B cell (primary cell): ENCODE data around the gene SLC35B2. TPM values are rescaled to one million over a fixed set of nuclear protein-coding genes. Genes with fewer than 3 reads are reported as not detected.

Experiments
- ATAC-seq: fragments of 200-7000 bp; cut with Tn5 transposase; one replicate; pipeline ENCODE4 v1.10.0; 2021; ENCODE audit warnings: low read depth, mild to moderate bottlenecking, moderate number of reproducible peaks, moderate library complexity
- CTCF ChIA-PET: fragments of 350-600 bp; sonication (Branson Sonifier 250); formaldehyde crosslinking; loops from one replicate; lab custom pipeline; 2021; ENCODE audit warnings: antibody characterized with exemption, inconsistent platforms; lab: Charles Lee
- POLR2A ChIA-PET: fragments of 350-600 bp; sonication (Branson Sonifier 250); formaldehyde crosslinking; loops from one replicate; lab custom pipeline; 2021; ENCODE audit warnings: antibody characterized with exemption; lab: Charles Lee
- DNase-seq: peaks from one replicate; pipeline ENCODE4 v3.0.0; 2013
- H2AFZ ChIP-seq: 2 replicates; pipeline ENCODE4 v1.6.1; 2012; ENCODE audit warnings: mild to moderate bottlenecking, low read depth, low read length; ENCODE audit not compliant: insufficient read depth, poor library complexity, severe bottlenecking
- H3K27ac ChIP-seq, 2 donors: 1 replicate in 1 of 2; 2 replicates in 1 of 2; pipeline ENCODE4 v1.5.1; 2012 to 2013; ENCODE audit warnings: low read length in 2 of 2, mild to moderate bottlenecking in 2 of 2, moderate library complexity in 1 of 2
- H3K27me3 ChIP-seq, 4 experiments: fragments of 200-600 bp in 1 of 4; sonication (generic) in 1 of 4; replicated peaks in 1 of 4; 1 replicate in 2 of 4; 2 replicates in 2 of 4; pipeline versions ENCODE4 v1.6.1 to v1.7.0; 2013 to 2016; ENCODE audit warnings: low read length in 3 of 4, mild to moderate bottlenecking in 2 of 4, mixed read lengths in 1 of 4, moderate library complexity in 1 of 4; ENCODE audit not compliant: insufficient read depth in 4 of 4, control insufficient read depth in 3 of 4; ENCODE audit errors: control extremely low read depth in 1 of 4
- H3K36me3 ChIP-seq, 2 experiments: replicated peaks in 1 of 2; 1 replicate in 1 of 2; 2 replicates in 1 of 2; pipeline versions ENCODE4 v1.6.1 to v1.7.1; 2013; ENCODE audit warnings: low read length in 1 of 2; ENCODE audit not compliant: insufficient read depth in 2 of 2, control insufficient read depth in 1 of 2; ENCODE audit errors: control extremely low read depth in 1 of 2, extremely low read depth in 1 of 2
- H3K4me1 ChIP-seq, 2 donors: fragments of 200-600 bp in 1 of 2; sonication (generic) in 1 of 2; 1 replicate in 1 of 2; 2 replicates in 1 of 2; pipeline versions ENCODE4 v1.5.1 to v1.6.1; 2013 to 2017; ENCODE audit warnings: low read length in 2 of 2; ENCODE audit not compliant: control insufficient read depth in 2 of 2, insufficient read depth in 2 of 2
- H3K4me2 ChIP-seq: replicated peaks from 2 replicates; pipeline ENCODE3; 2012; ENCODE audit warnings: mild to moderate bottlenecking, low read depth, low read length; ENCODE audit not compliant: poor library complexity, severe bottlenecking
- H3K4me3 ChIP-seq, 5 experiments: fragments of 200-600 bp in 1 of 5; sonication (generic) in 1 of 5; 1 replicate in 3 of 5; 2 replicates in 2 of 5; pipeline versions ENCODE4 v1.5.1 to v1.7.0; 2011 to 2016; ENCODE audit warnings: low read length in 4 of 5, mild to moderate bottlenecking in 4 of 5, low read depth in 2 of 5, control low read depth in 1 of 5, moderate library complexity in 1 of 5; ENCODE audit not compliant: insufficient read depth in 1 of 5; ENCODE audit errors: control extremely low read depth in 1 of 5, extremely low read depth in 1 of 5
- H3K79me2 ChIP-seq: fragments of 200-600 bp; sonication (generic); one replicate; pipeline ENCODE4 v1.6.0; 2016; ENCODE audit warnings: low read length; ENCODE audit not compliant: control insufficient read depth, insufficient read depth
- H3K9ac ChIP-seq: fragments of 200-600 bp; sonication (generic); 2 replicates; pipeline ENCODE4 v1.6.1; 2017; ENCODE audit warnings: mild to moderate bottlenecking, low read length, moderate library complexity
- H3K9me3 ChIP-seq, 3 donors: one replicate each; pipeline versions ENCODE4 v1.6.1 to v1.7.1; 2013; ENCODE audit warnings: low read length in 2 of 3; ENCODE audit not compliant: control insufficient read depth in 2 of 3, insufficient read depth in 1 of 3; ENCODE audit errors: control extremely low read depth in 1 of 3
- H4K20me1 ChIP-seq: 2 replicates; pipeline ENCODE4 v1.6.0; 2012; ENCODE audit warnings: mild to moderate bottlenecking, low read length; ENCODE audit not compliant: insufficient read depth, control insufficient read depth, poor library complexity, severe bottlenecking
- H3K27ac Mint-ChIP-seq: one replicate; pipeline ENCODE4 v1.8.0; 2021; ENCODE audit warnings: mixed read lengths
- H3K27me3 Mint-ChIP-seq: one replicate; pipeline ENCODE4 v1.8.0; 2021; ENCODE audit warnings: mixed read lengths
- H3K4me1 Mint-ChIP-seq: one replicate; pipeline ENCODE4 v1.8.0; 2021; ENCODE audit warnings: mixed read lengths
- H3K4me3 Mint-ChIP-seq: one replicate; pipeline ENCODE4 v1.8.0; 2021; ENCODE audit warnings: mixed read lengths
- H3K9me3 Mint-ChIP-seq: one replicate; pipeline ENCODE4 v1.8.0; 2022; ENCODE audit warnings: mixed read lengths; ENCODE audit not compliant: insufficient read depth
- CTCF ChIP-seq: fragments of 200-600 bp; IDR thresholded peaks from one replicate; pipeline ENCODE4 v1.8.0; 2022; ENCODE audit warnings: antibody characterized with exemption, mild to moderate bottlenecking
- EZH2 ChIP-seq: IDR thresholded peaks from 2 replicates; pipeline ENCODE4 v1.6.1; 2012; ENCODE audit warnings: borderline replicate concordance, low read depth, mild to moderate bottlenecking, moderate library complexity, low read length; ENCODE audit not compliant: insufficient read depth, poor library complexity, severe bottlenecking
- WGBS: methylation state at CpG from one replicate; pipeline ENCODE4 v1.1.5; 2013; ENCODE audit warnings: missing lambda C conversion rate; ENCODE audit not compliant: insufficient coverage; 5-methylcytosine and 5-hydroxymethylcytosine counted together
- intact Hi-C: fragments of 100-400 bp; cut with micrococcal nuclease; formaldehyde crosslinking; loops from one replicate; pipeline ENCODE4 v1.10.0; 2022
- polyA plus RNA-seq: library from polyadenylated mRNA; depleted of rRNA; stranded (reverse); fragments of >200 nt; gene quantifications from 2 replicates; pipeline ENCODE4 v1.2.3, GENCODE V29; 2012
- total RNA-seq, 2 donors: library from RNA; stranded (reverse); fragments of 120-200 nt in 1 of 2; gene quantifications; 1 replicate in 1 of 2; 2 replicates in 1 of 2; pipeline versions ENCODE4 v1.2.3 to v1.2.4, GENCODE V29; 2013 to 2022

Gene SLC35B2
- total and polyA plus RNA-seq, 2 donors (not counting 1 experiment from before 2014, with no cell fraction given), result 30.0 to 35.2 TPM

GRCh38 chr6:44261581-44261980, 4.3 kb upstream of the SLC35B2 start:
- POLR2A ChIA-PET, result interaction anchor here (1.9 to 7.9 kb wide), 2 partner anchors 10 to 14 kb away, joined by 10 to 105 read pairs; partner anchors contain the start of gene HSP90AB1
- intact Hi-C loops, result loop anchor here (5.0 kb wide), 2 partner anchors 134 to 1089 kb away; partner anchors contain the start of genes MRPL14, SRF and TMEM63B
- Histone ChIP-seq H3K4me3 (no peak overlapping the region), H3K9me3 (no peaks in the 10 kb centered on the region), H3K36me3 (peaks cover 4 to 49% of the 10 kb centered on the region in 2 experiments), H3K27me3 (no peaks in the 10 kb centered on the region), H3K4me2 (peak overlapping the region; percentile 95), H2AFZ (no peak overlapping the region), H3K27ac (peak overlapping the region; percentile 96 to 98), H3K79me2 (peaks cover 53% of the 10 kb centered on the region), H3K4me1 (peaks cover 64 to 82% of the 10 kb centered on the region in 2 donors), H3K9ac (no peak overlapping the region), H4K20me1 (peaks cover 27% of the 10 kb centered on the region)
- CTCF ChIA-PET, result interaction anchor here (1.1 to 2.0 kb wide), 3 partner anchors 8 to 43 kb away, joined by 4 to 11 read pairs (median 4); partner anchors contain the start of gene HSP90AB1
- no peaks in the 10 kb centered on the region for H3K9me3 Mint-ChIP-seq
- H3K4me1 Mint-ChIP-seq, result peaks cover 77% of the 10 kb centered on the region
- no peak for TF ChIP-seq EZH2
- peak; percentile 20 for DNase-seq
- WGBS, result 79% methylated on average over 8 of the region's 8 CpGs
- peak overlapping the region; percentile 100 for H3K4me3 Mint-ChIP-seq
- peak overlapping the region; percentile 100 for H3K27ac Mint-ChIP-seq
- H3K27me3 Mint-ChIP-seq, result no peaks in the 10 kb centered on the region
- ATAC-seq, result no peak

GRCh38 chr6:44260451-44261297, 3.3 kb upstream of the SLC35B2 start:
- Histone ChIP-seq H3K27me3 (no peaks in the 10 kb centered on the region), H3K9ac (no peak overlapping the region), H3K4me1 (peaks cover 65 to 82% of the 10 kb centered on the region in 2 donors), H3K4me3 (no peak overlapping the region), H3K79me2 (peaks cover 53% of the 10 kb centered on the region), H3K9me3 (no peaks in the 10 kb centered on the region), H3K36me3 (peaks cover 4 to 49% of the 10 kb centered on the region in 2 experiments), H3K4me2 (peak overlapping the region; percentile 95), H3K27ac (peak overlapping the region; percentile 96 to 98), H2AFZ (no peak overlapping the region), H4K20me1 (peaks cover 34% of the 10 kb centered on the region)
- CTCF ChIA-PET, result no interaction called here
- DNase-seq (peak; percentile 81), ATAC-seq (peak; percentile 13)
- Mint-ChIP-seq H3K4me1 (peaks cover 77% of the 10 kb centered on the region), H3K4me3 (peak overlapping the region; percentile 100), H3K9me3 (no peaks in the 10 kb centered on the region), H3K27ac (peak overlapping the region; percentile 100), H3K27me3 (no peaks in the 10 kb centered on the region)
- no peak for TF ChIP-seq EZH2
- no peak for TF ChIP-seq CTCF
- intact Hi-C loops, result loop anchor here (5.0 kb wide), 2 partner anchors 133 to 1088 kb away; partner anchors contain the start of genes MRPL14, SRF and TMEM63B
- WGBS, result 79% methylated on average over 4 of the region's 6 CpGs
- POLR2A ChIA-PET, result interaction anchor here (7.9 kb wide), 1 partner anchor 13 kb away, joined by 105 read pairs; the partner anchor contains the start of gene HSP90AB1
